NK-92 treated with Interleukin-12 subunit alpha and Interleukin-12 subunit beta, amount 100 ng/mL, for 24 hours (cell line): Measurements from ENCODE around the gene OGN.
"Not testable (repeated sequence)": the region's sequence is repeated elsewhere in the genome, so short reads cannot be mapped to it uniquely, and the experiment has no call there.

ENCODE experiments used
- DNase-seq: peaks from one replicate; lab custom pipeline; 2025; lab: John Stamatoyannopoulos, UW

OGN gene

GRCh38 chr9:92404042-92404836 lies at the start of gene OGN:
OGN (minus strand) TSS chr9:92404578; CDS start chr9:92403407, 1,171 bp downstream.
- no peak for DNase-seq

GRCh38 chr9:92446536-92446935 lies 42.2 kb upstream of the OGN start:
- no peak for DNase-seq

GRCh38 chr9:92444841-92445240 lies 40.5 kb upstream of the OGN start:
- no peak for DNase-seq

GRCh38 chr9:92440751-92441046 lies 36.3 kb upstream of the OGN start:
- DNase-seq, result no peak

- no peak for DNase-seq
Observed at GRCh38 chr9:92439921-92440750, 35.8 kb upstream of the OGN start.

GRCh38 chr9:92438900-92439526 lies 34.6 kb upstream of the OGN start:
- no peak for DNase-seq

GRCh38 chr9:92435263-92435662 lies 30.9 kb upstream of the OGN start:
- DNase-seq, result no peak

- DNase-seq, result no peak
Observed at GRCh38 chr9:92432972-92433548, 28.7 kb upstream of the OGN start.

- DNase-seq, result no peak
Observed at GRCh38 chr9:92432350-92432749, 28.0 kb upstream of the OGN start.

GRCh38 chr9:92429836-92430235 lies 25.5 kb upstream of the OGN start:
- no peak for DNase-seq

GRCh38 chr9:92426501-92427145 lies 22.2 kb upstream of the OGN start:
- DNase-seq, result no peak

GRCh38 chr9:92425474-92425873 lies 21.1 kb upstream of the OGN start:
- no peak for DNase-seq

- DNase-seq, result no peak
Observed at GRCh38 chr9:92424340-92424739, 20.0 kb upstream of the OGN start, which contains the start of gene OMD. OMD (minus strand) TSS chr9:92424471; CDS start chr9:92417558, 6,913 bp downstream.

GRCh38 chr9:92423612-92424011 lies 19.2 kb upstream of the OGN start:
- DNase-seq, result no peak

GRCh38 chr9:92422611-92423338 lies 18.4 kb upstream of the OGN start:
- no peak for DNase-seq

- no peak for DNase-seq
Observed at GRCh38 chr9:92414566-92414965, 10.2 kb upstream of the OGN start.

GRCh38 chr9:92411157-92411556 lies 6.8 kb upstream of the OGN start:
- not testable (repeated sequence) for DNase-seq

GRCh38 chr9:92408747-92409478 lies 4.5 kb upstream of the OGN start:
- no peak for DNase-seq

- DNase-seq, result no peak
Observed at GRCh38 chr9:92407818-92408217, 3.4 kb upstream of the OGN start.

- no peak for DNase-seq
Observed at GRCh38 chr9:92406477-92406876, 2.1 kb upstream of the OGN start.

- no peak for DNase-seq
Observed at GRCh38 chr9:92405818-92406217, 1.4 kb upstream of the OGN start.
